OCI-LY7 (cell line): Measurements from ENCODE around the gene ERGIC1. TPM values are rescaled to one million over a fixed set of nuclear protein-coding genes. Genes with fewer than 3 reads are reported as not detected.

Experiments
- BruUV-seq: library from RNA; stranded (reverse); fragments of 400-500 nt; replicated peaks from 2 replicates; lab custom pipeline; 2021; lab: Mats Ljungman, UMichigan
- CTCF ChIA-PET: fragments of 300-600 bp; sonication (Branson Sonifier 250); formaldehyde crosslinking; loops from one replicate; lab custom pipeline; 2022; ENCODE audit warnings: antibody characterized with exemption; ENCODE audit not compliant: unreplicated experiment; lab: Charles Lee
- POLR2A ChIA-PET: fragments of 300-600 bp; sonication (Branson Sonifier 250); formaldehyde crosslinking; loops from one replicate; lab custom pipeline; 2022; ENCODE audit warnings: antibody characterized with exemption; lab: Charles Lee
- DNase-seq: peaks from one replicate; pipeline ENCODE4 v3.0.0-alpha.2; 2015; ENCODE audit warnings: low spot score
- H2AFZ ChIP-seq: fragments of 200-600 bp; sonication (generic), shearing (Covaris generic); 2 replicates; pipeline ENCODE4 v1.6.1; 2014; ENCODE audit warnings: mild to moderate bottlenecking, antibody characterized with exemption, low read length, moderate library complexity
- H3K27ac ChIP-seq: fragments of 200-600 bp; sonication (generic); 2 replicates; pipeline ENCODE4 v1.5.1; 2014; ENCODE audit warnings: mixed run types, low read depth, mild to moderate bottlenecking, moderate library complexity, low read length, inconsistent platforms; ENCODE audit not compliant: poor library complexity, severe bottlenecking
- H3K36me3 ChIP-seq: fragments of 200-600 bp; sonication (generic); 2 replicates; pipeline ENCODE4 v1.6.1; 2014; ENCODE audit warnings: mild to moderate bottlenecking, antibody characterized with exemption, low read length, moderate library complexity, mixed read lengths; ENCODE audit not compliant: insufficient read depth
- H3K4me1 ChIP-seq: fragments of 200-600 bp; sonication (generic); 2 replicates; pipeline ENCODE4 v1.5.1; 2014; ENCODE audit warnings: mild to moderate bottlenecking, low read length; ENCODE audit not compliant: insufficient read depth, poor library complexity, severe bottlenecking
- H3K4me2 ChIP-seq: fragments of 200-600 bp; sonication (generic); 2 replicates; pipeline ENCODE4 v1.6.1; 2014; ENCODE audit warnings: mild to moderate bottlenecking, low read length
- H3K4me3 ChIP-seq: fragments of 200-600 bp; sonication (generic); 2 replicates; pipeline ENCODE4 v1.5.1; 2014; ENCODE audit warnings: mild to moderate bottlenecking, low read depth, low read length; ENCODE audit not compliant: poor library complexity, severe bottlenecking
- H3K79me2 ChIP-seq: fragments of 200-600 bp; sonication (generic); 2 replicates; pipeline ENCODE4 v1.6.1; 2016; ENCODE audit warnings: low read depth, mild to moderate bottlenecking, low read length, moderate library complexity, mixed read lengths; ENCODE audit not compliant: insufficient read depth
- H3K9me2 ChIP-seq: fragments of 200-600 bp; sonication (generic); 2 replicates; pipeline ENCODE4 v1.6.1; 2016; ENCODE audit warnings: mild to moderate bottlenecking, low read length, mixed read lengths; ENCODE audit not compliant: insufficient read depth
- H3K9me3 ChIP-seq: fragments of 200-600 bp; sonication (generic); 2 replicates; pipeline ENCODE4 v1.6.1; 2014; ENCODE audit warnings: mild to moderate bottlenecking, mixed run types, low read length, mixed read lengths
- H4K20me1 ChIP-seq: fragments of 200-600 bp; sonication (generic); 2 replicates; pipeline ENCODE4 v1.6.1; 2014; ENCODE audit warnings: mild to moderate bottlenecking, antibody characterized with exemption, low read length, moderate library complexity, mixed read lengths; ENCODE audit not compliant: insufficient read depth
- CTCF ChIP-seq: fragments of 200-600 bp; sonication (generic); conservative IDR thresholded peaks from 2 replicates; pipeline ENCODE4 v1.5.1; 2014; ENCODE audit warnings: mild to moderate bottlenecking, antibody characterized with exemption, low read length, moderate library complexity, mixed read lengths
- EZH2phosphoT487 ChIP-seq: fragments of 200-600 bp; sonication (generic); IDR thresholded peaks from 2 replicates; pipeline ENCODE4 v1.6.1; 2018; ENCODE audit warnings: low read depth, borderline replicate concordance, mild to moderate bottlenecking, mixed run types, antibody characterized with exemption, low read length, moderate library complexity, mixed read lengths
- intact Hi-C: fragments of 100-400 bp; cut with micrococcal nuclease; formaldehyde crosslinking; loops from one replicate; pipeline ENCODE4 v1.10.0; 2022; ENCODE audit not compliant: unreplicated experiment
- total RNA-seq, 2 experiments: library from RNA; depleted of rRNA in 1 of 2; stranded (reverse); fragments of >200 nt in 1 of 2; shearing (Covaris generic) in 1 of 2; gene quantifications; 2 replicates each; pipeline ENCODE4 v1.2.3, GENCODE V29; 2014 to 2022

The ERGIC1 gene
- total RNA-seq, 2 experiments from 2014 or later = 125 to 178 TPM

GRCh38 chr5:172886974-172887501 is 53.0 kb downstream of the ERGIC1 start:
- POLR2A ChIA-PET = no interaction called here
- no peak overlapping the region for H3K27ac ChIP-seq
- no TSS peak for BruUV-seq
- H3K9me2 ChIP-seq = no peaks in the 10 kb centered on the region
- H3K79me2 ChIP-seq = no peaks in the 10 kb centered on the region
- CTCF ChIA-PET = no interaction called here
- intact Hi-C loops = no loop called here
- peaks cover 41% of the 10 kb centered on the region for H3K36me3 ChIP-seq
- no peak for TF ChIP-seq EZH2phosphoT487
- TF ChIP-seq CTCF = no peak
- no peaks in the 10 kb centered on the region for H3K4me1 ChIP-seq
- H3K4me2 ChIP-seq = no peak overlapping the region
- H4K20me1 ChIP-seq = peaks cover 10% of the 10 kb centered on the region
- H3K4me3 ChIP-seq = no peak overlapping the region
- H3K9me3 ChIP-seq = no peaks in the 10 kb centered on the region
- H2AFZ ChIP-seq = no peak overlapping the region
- DNase-seq = no peak

- DNase-seq = no peak
- Histone ChIP-seq H3K4me1 (no peaks in the 10 kb centered on the region), H3K4me2 (no peak overlapping the region), H2AFZ (no peak overlapping the region), H3K79me2 (no peaks in the 10 kb centered on the region), H3K36me3 (peaks cover 46% of the 10 kb centered on the region), H3K9me3 (no peaks in the 10 kb centered on the region), H3K9me2 (no peaks in the 10 kb centered on the region), H3K4me3 (no peak overlapping the region), H4K20me1 (peaks cover 10% of the 10 kb centered on the region), H3K27ac (no peak overlapping the region)
- CTCF ChIA-PET = no interaction called here
- BruUV-seq = no TSS peak
- POLR2A ChIA-PET = no interaction called here
- no peak for TF ChIP-seq CTCF
- intact Hi-C loops = no loop called here
These were observed 53.6 kb downstream of the ERGIC1 start for GRCh38 chr5:172887692-172888091.

GRCh38 chr5:172890659-172891058 is 56.6 kb downstream of the ERGIC1 start:
- Histone ChIP-seq H3K36me3 (peaks cover 47% of the 10 kb centered on the region), H3K79me2 (no peaks in the 10 kb centered on the region), H2AFZ (no peak overlapping the region), H3K9me2 (no peaks in the 10 kb centered on the region), H3K4me1 (no peaks in the 10 kb centered on the region), H3K4me2 (no peak overlapping the region), H3K9me3 (no peaks in the 10 kb centered on the region), H3K4me3 (no peak overlapping the region), H3K27ac (no peak overlapping the region), H4K20me1 (no peaks in the 10 kb centered on the region)
- no peak for DNase-seq
- POLR2A ChIA-PET = interaction anchor here (0.7 kb wide), 1 partner anchor 9 kb away, joined by 3 read pairs; no protein-coding TSS in a partner anchor
- intact Hi-C loops = no loop called here
- TF ChIP-seq EZH2phosphoT487 = no peak
- TF ChIP-seq CTCF = no peak
- CTCF ChIA-PET = no interaction called here
- no TSS peak for BruUV-seq
